Thyroid gland (tissue), 4 donors: Measurements from ENCODE around the gene WDR91. TPM values are rescaled to one million over a fixed set of nuclear protein-coding genes. Genes with fewer than 3 reads are reported as not detected.

ENCODE experiments used
- DNase-seq, 2 donors: peaks; one replicate each; pipeline ENCODE4 v3.0.0-alpha.2; 2019
- H3K27ac ChIP-seq, 3 donors: fragments of 200-600 bp; sonication (generic); 1 replicate in 2 of 3; 2 replicates in 1 of 3; pipeline ENCODE4 v1.5.1; 2016 to 2019; ENCODE audit warnings: mild to moderate bottlenecking in 1 of 3, moderate library complexity in 1 of 3
- H3K27me3 ChIP-seq: fragments of 200-600 bp; sonication (generic); one replicate; pipeline ENCODE4 v1.5.1; 2019
- H3K36me3 ChIP-seq, 2 donors: fragments of 200-600 bp; sonication (generic); one replicate each; pipeline ENCODE4 v1.5.1; 2016 to 2019
- H3K4me1 ChIP-seq, 2 donors: fragments of 200-600 bp; sonication (generic); one replicate each; pipeline ENCODE4 v1.5.1; 2017 to 2019
- H3K4me3 ChIP-seq, 3 donors: fragments of 200-600 bp; sonication (generic); replicated peaks in 1 of 3; 1 replicate in 2 of 3; 2 replicates in 1 of 3; pipeline ENCODE4 v1.5.1; 2016; ENCODE audit warnings: mild to moderate bottlenecking in 1 of 3
- H3K9me3 ChIP-seq: fragments of 200-600 bp; sonication (generic); one replicate; pipeline ENCODE4 v1.5.1; 2017
- POLR2A ChIP-seq, 2 donors: fragments of 450-650 bp; IDR thresholded peaks; one replicate each; pipeline ENCODE4 v1.6.1; 2017; ENCODE audit warnings: antibody characterized with exemption in 2 of 2, mild to moderate bottlenecking in 2 of 2, moderate library complexity in 1 of 2
- WGBS, 2 donors: methylation state at CpG; one replicate each; pipeline ENCODE4 v1.1.5; 2017; 5-methylcytosine and 5-hydroxymethylcytosine counted together
- intact Hi-C: fragments of 100-400 bp; cut with DNase I; formaldehyde crosslinking; loops from one replicate; pipeline ENCODE4 v1.15.1; 2023
- total RNA-seq, 4 donors: library from RNA; depleted of rRNA; stranded (reverse); fragments of >200 nt; gene quantifications; one replicate each; pipeline ENCODE4 v1.2.3, GENCODE V29; 2016
- TF ChIP-seq, protein P1 (sequence below), 6 experiments: fragments of 200-600 bp in 3 of 6; fragments of 450-650 bp in 3 of 6; sonication (generic) in 3 of 6; IDR thresholded peaks; one replicate each; pipeline ENCODE4 v1.5.1; 2016 to 2019; ENCODE audit warnings: antibody characterized with exemption in 6 of 6, mild to moderate bottlenecking in 2 of 6, inconsistent platforms in 1 of 6, moderate library complexity in 1 of 6

WDR91 gene
- total RNA-seq, 4 donors from 2014 or later: 8.4 to 34.4 (median 9.1) TPM

DNA sequence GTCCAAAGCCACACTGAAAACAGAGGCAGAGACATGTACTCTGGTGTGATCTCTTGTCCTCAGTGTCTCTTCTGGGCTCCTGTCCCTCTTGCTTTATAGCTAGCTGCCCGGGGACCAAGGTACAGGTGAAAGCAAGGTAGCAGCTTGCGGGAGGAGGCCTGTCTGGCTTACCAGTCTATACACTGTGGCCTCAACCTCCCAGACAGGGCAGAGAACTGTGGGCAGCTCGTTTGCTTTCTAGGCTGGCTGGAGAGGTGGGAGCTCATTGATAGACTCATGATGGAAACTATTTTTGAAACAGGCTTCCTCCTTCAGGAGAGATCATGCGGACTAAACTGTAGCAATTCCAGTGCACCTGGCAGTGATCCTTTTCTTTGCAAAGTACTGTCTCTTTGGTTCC is 45.5 kb downstream of the WDR91 start:
- 80 to 84% methylated on average over 4 of the region's 4 CpGs for WGBS, 2 donors
- peaks cover 20 to 46% of the 10 kb centered on the region in 2 donors for H3K4me1 ChIP-seq

DNA sequence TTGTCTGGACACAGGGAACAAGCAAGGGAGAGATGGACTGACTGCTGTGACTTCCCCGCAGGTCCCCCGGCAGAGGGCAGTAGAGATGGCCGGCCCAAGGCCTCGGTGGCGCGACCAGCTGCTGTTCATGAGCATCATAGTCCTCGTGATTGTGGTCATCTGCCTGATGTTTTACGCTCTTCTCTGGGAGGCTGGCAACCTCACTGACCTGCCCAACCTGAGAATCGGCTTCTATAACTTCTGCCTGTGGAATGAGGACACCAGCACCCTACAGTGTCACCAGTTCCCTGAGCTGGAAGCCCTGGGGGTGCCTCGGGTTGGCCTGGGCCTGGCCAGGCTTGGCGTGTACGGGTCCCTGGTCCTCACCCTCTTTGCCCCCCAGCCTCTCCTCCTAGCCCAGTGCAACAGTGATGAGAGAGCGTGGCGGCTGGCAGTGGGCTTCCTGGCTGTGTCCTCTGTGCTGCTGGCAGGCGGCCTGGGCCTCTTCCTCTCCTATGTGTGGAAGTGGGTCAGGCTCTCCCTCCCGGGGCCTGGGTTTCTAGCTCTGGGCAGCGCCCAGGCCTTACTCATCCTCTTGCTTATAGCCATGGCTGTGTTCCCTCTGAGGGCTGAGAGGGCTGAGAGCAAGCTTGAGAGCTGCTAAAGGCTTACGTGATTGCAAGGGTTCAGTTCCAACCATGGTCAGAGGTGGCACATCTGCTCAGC is 46.8 kb downstream of the WDR91 start:
- 78 to 87% methylated on average over 11 to 17 of the region's 18 CpGs for WGBS, 2 donors
- Histone ChIP-seq H3K36me3 (peaks cover 20 to 27% of the 10 kb centered on the region in 2 donors), H3K4me1 (peaks cover 17 to 54% of the 10 kb centered on the region in 2 donors), H3K4me3 (no peak overlapping the region), H3K27me3 (no peaks in the 10 kb centered on the region), H3K27ac (peak overlapping the region in 2 of 3 donors; percentile 47 to 61), H3K9me3 (no peaks in the 10 kb centered on the region)
- intact Hi-C loops: loop anchor here (10.0 kb wide), 1 partner anchor 510 kb away; no protein-coding TSS in a partner anchor
- TF ChIP-seq, protein P1, sequence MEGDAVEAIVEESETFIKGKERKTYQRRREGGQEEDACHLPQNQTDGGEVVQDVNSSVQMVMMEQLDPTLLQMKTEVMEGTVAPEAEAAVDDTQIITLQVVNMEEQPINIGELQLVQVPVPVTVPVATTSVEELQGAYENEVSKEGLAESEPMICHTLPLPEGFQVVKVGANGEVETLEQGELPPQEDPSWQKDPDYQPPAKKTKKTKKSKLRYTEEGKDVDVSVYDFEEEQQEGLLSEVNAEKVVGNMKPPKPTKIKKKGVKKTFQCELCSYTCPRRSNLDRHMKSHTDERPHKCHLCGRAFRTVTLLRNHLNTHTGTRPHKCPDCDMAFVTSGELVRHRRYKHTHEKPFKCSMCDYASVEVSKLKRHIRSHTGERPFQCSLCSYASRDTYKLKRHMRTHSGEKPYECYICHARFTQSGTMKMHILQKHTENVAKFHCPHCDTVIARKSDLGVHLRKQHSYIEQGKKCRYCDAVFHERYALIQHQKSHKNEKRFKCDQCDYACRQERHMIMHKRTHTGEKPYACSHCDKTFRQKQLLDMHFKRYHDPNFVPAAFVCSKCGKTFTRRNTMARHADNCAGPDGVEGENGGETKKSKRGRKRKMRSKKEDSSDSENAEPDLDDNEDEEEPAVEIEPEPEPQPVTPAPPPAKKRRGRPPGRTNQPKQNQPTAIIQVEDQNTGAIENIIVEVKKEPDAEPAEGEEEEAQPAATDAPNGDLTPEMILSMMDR (IDR thresholded peaks at IDR 0.05): no peak
- TF ChIP-seq POLR2A (IDR thresholded peaks at IDR 0.05): no peak
- peak in 1 of 2 donors; percentile 24 for DNase-seq

More for the DNA sequence above, 45.5 kb downstream of the WDR91 start:
- no peak for DNase-seq
- intact Hi-C loops: loop anchor here (10.0 kb wide), 1 partner anchor 511 kb away; no protein-coding TSS in a partner anchor
- Histone ChIP-seq H3K9me3 (no peaks in the 10 kb centered on the region), H3K27ac (peak overlapping the region in 2 of 3 donors; percentile 47 to 95), H3K36me3 (peaks cover 20 to 27% of the 10 kb centered on the region in 2 donors), H3K4me3 (no peak overlapping the region), H3K27me3 (no peaks in the 10 kb centered on the region)
- no peak for TF ChIP-seq POLR2A (IDR thresholded peaks at IDR 0.05)
- TF ChIP-seq, protein P1 (IDR thresholded peaks at IDR 0.05): no peak

DNA sequence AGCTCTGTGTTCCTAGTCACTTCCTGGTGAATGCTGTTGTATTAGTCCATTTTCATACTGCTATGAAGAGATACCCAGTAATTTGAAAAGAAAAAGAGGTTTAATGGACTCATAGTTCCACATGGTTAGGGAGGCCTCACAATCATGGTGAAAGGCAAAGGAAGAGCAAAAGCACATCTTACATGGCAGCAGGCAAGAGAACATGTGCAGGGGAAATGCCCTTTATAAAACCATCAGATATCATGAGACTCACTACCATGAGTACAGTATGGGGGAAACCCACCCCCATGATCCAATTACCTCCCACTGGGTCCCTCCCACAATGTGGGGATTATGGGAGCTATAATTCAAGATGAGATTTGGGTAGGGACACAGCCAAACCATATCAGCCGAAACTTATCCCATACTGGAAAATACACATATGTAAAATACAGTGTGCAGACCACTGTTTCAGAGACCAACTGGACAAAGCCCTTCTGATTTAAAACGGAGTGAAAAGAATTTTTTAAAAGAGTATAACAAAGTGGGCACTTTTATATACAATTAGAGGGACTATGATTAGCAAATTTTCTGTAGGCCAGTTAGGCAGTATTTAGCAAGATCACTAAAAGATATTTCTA is 48.8 kb downstream of the WDR91 start:
- 90 to 93% methylated on average over 2 of the region's 2 CpGs for WGBS, 2 donors
- Histone ChIP-seq H3K27ac (peak overlapping the region in 1 of 3 donors; percentile 43), H3K4me1 (peaks cover 2 to 51% of the 10 kb centered on the region in 2 donors), H3K27me3 (no peaks in the 10 kb centered on the region), H3K36me3 (peaks cover 17 to 22% of the 10 kb centered on the region in 2 donors), H3K4me3 (no peak overlapping the region), H3K9me3 (no peaks in the 10 kb centered on the region)
- TF ChIP-seq, protein P1 (IDR thresholded peaks at IDR 0.05): no peak
- TF ChIP-seq POLR2A (IDR thresholded peaks at IDR 0.05): no peak
- DNase-seq: no peak
- intact Hi-C loops: loop anchor here (10.0 kb wide), 1 partner anchor 508 kb away; no protein-coding TSS in a partner anchor

DNA sequence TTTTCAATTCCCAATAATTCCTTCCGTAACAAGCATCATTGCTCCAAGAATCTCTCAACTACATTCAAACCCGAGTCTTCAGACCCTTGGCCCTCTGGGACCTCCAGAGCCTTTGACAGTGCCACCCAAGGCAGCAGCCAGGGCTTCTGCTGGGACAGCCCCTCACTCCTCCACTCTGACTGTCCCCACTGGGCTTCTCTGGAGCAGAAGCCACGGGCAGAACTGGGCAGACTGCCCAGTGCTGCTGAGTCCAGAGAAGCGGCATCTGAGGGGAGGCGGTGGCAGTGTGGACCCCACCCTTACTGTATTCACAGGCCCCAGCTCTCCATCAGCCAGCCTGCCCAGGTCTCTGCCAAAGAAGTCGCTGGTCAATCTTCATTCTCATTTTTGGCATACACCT is 49.7 kb downstream of the WDR91 start:
- intact Hi-C loops: loop anchor here (10.0 kb wide), 1 partner anchor 507 kb away; no protein-coding TSS in a partner anchor
- Histone ChIP-seq H3K27ac (peak overlapping the region in 2 of 3 donors; percentile 43 to 58), H3K9me3 (no peaks in the 10 kb centered on the region), H3K36me3 (peaks cover 9 to 15% of the 10 kb centered on the region in 2 donors), H3K4me1 (peaks cover 0 to 51% of the 10 kb centered on the region in 2 donors), H3K27me3 (no peaks in the 10 kb centered on the region), H3K4me3 (no peak overlapping the region)
- no peak for TF ChIP-seq POLR2A (IDR thresholded peaks at IDR 0.05)
- TF ChIP-seq, protein P1 (IDR thresholded peaks at IDR 0.05): no peak
- WGBS, 2 donors: 69 to 89% methylated on average over 6 of the region's 6 CpGs
- no peak for DNase-seq
